ENCODE results near the gene SEBOX.

DNA sequence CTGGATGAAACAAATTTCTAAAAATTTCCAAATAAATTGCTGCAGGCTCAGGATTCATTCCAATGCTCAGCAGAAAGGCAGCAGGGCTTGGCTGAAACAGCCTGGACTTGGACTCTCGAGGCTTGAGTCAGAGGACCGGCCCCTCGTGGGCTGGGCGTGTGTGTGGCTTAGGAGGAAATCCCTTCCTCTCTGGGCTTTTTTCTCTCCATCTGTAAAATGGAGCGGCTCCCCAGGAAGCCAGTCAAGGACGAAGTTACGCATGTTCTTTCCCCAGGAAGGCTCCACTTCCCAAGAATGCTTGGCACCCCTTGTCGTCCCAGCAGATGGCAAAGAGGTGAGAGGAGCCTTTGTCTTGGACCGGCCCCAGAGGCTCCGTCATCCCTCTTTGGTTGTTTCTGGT lies 27.5 kb upstream of the SEBOX start:
- TF ChIP-seq CTCF (IDR thresholded peaks at IDR 0.05) (no peak), POLR2A (IDR thresholded peaks at IDR 0.05) (no peak)

All from gastroesophageal sphincter (tissue), 3 donors.